Measurements from ENCODE around the gene CBY1. TPM values are rescaled to one million over a fixed set of nuclear protein-coding genes. Genes with fewer than 3 reads are reported as not detected.

Gene CBY1
- total and polyA plus RNA-seq, 9 of the 15 experiments (the other 6 are each of a cell fraction or from before 2014, with no cell fraction given), result 5.7 to 19.7 (median 10.8) TPM

- TF ChIP-seq CTCFL (IDR thresholded peaks at IDR 0.05; ENCODE audit: borderline replicate concordance, insufficient read depth, low read depth, low read length, poor library complexity, severe bottlenecking) (no peak), CUX1 (CRISPR knock-in tag; IDR thresholded peaks at IDR 0.05) (no peak), POU5F1 (IDR thresholded peaks at IDR 0.05; ENCODE audit: borderline replicate concordance, low read depth, low read length, partially characterized antibody) (no peak), NR2C1 (IDR thresholded peaks at IDR 0.05) (no peak), NR2C1 (tag; IDR thresholded peaks at IDR 0.05) (no peak), FOSL1 (tag; conservative IDR thresholded peaks at IDR 0.05) (peak; percentile 72), PREB (CRISPR knock-in tag; IDR thresholded peaks at IDR 0.05) (no peak), DPF2 (IDR thresholded peaks at IDR 0.05) (0 out of 2 replicates have a peak, but pooled peaks have one; percentile 25), JUND (IDR thresholded peaks at IDR 0.05; ENCODE audit: borderline replicate concordance, low read depth, low read length) (peak; percentile 52; the same call in 1 of the 2 replicates), JUND (tag; IDR thresholded peaks at IDR 0.05; ENCODE audit: borderline replicate concordance, low read depth, low read length) (peak; percentile 40; the same call in 1 of the 3 replicates), ATF3 (IDR thresholded peaks at IDR 0.05) (peak; percentile 55), ATF3 (CRISPR knock-in tag; conservative IDR thresholded peaks at IDR 0.05) (no peak), NRF1 (conservative IDR thresholded peaks at IDR 0.05 in 1 of 2, IDR thresholded peaks at IDR 0.05 in 1 of 2) (no peak), SOX6 (IDR thresholded peaks at IDR 0.05) (no peak), RBBP5 (IDR thresholded peaks at IDR 0.05; ENCODE audit: borderline replicate concordance, insufficient read depth, low read length, poor library complexity, severe bottlenecking) (peak; percentile 3), TFAM (CRISPR knock-in tag; conservative IDR thresholded peaks at IDR 0.05) (no peak)
Measured at GRCh38 chr22:38696606-38697424, 40.4 kb downstream of the CBY1 start (continued).
